Measurements from ENCODE around the gene ID4. TPM values are rescaled to one million over a fixed set of nuclear protein-coding genes. Genes with fewer than 3 reads are reported as not detected.

ID4 gene
- total RNA-seq, 1 donor from 2014 or later: 46.8 TPM

GRCh38 chr6:19842030-19842615 lies 5.0 kb downstream of the ID4 start:
- no peak for DNase-seq (ENCODE audit: extremely low spot score, unreplicated experiment)
- no peak overlapping the region for H3K4me3 Mint-ChIP-seq (ENCODE audit: unreplicated experiment)
- H3K4me1 Mint-ChIP-seq (ENCODE audit: unreplicated experiment): peaks cover 47% of the 10 kb centered on the region
- no peaks in the 10 kb centered on the region for H3K27me3 Mint-ChIP-seq (ENCODE audit: unreplicated experiment)
- H3K9me3 Mint-ChIP-seq (ENCODE audit: unreplicated experiment): no peaks in the 10 kb centered on the region
- peaks cover 12% of the 10 kb centered on the region for H3K36me3 Mint-ChIP-seq (ENCODE audit: unreplicated experiment)
- no peak for TF ChIP-seq CTCF (IDR thresholded peaks at IDR 0.05)
- peak overlapping the region; percentile 12 for H3K27ac Mint-ChIP-seq (ENCODE audit: unreplicated experiment)

- Mint-ChIP-seq H3K4me1 (ENCODE audit: unreplicated experiment) (peaks cover 54% of the 10 kb centered on the region), H3K9me3 (ENCODE audit: unreplicated experiment) (no peaks in the 10 kb centered on the region), H3K4me3 (ENCODE audit: unreplicated experiment) (no peak overlapping the region), H3K27me3 (ENCODE audit: unreplicated experiment) (no peaks in the 10 kb centered on the region), H3K27ac (ENCODE audit: unreplicated experiment) (peak overlapping the region; percentile 19), H3K36me3 (ENCODE audit: unreplicated experiment) (peaks cover 11% of the 10 kb centered on the region)
- DNase-seq (ENCODE audit: extremely low spot score, unreplicated experiment): no peak
- no peak for TF ChIP-seq CTCF (IDR thresholded peaks at IDR 0.05)
Measured at GRCh38 chr6:19844689-19845088, 7.5 kb downstream of the ID4 start.

GRCh38 chr6:19845266-19846041 lies 8.3 kb downstream of the ID4 start:
- no peaks in the 10 kb centered on the region for H3K27me3 Mint-ChIP-seq (ENCODE audit: unreplicated experiment)
- peaks cover 5% of the 10 kb centered on the region for H3K36me3 Mint-ChIP-seq (ENCODE audit: unreplicated experiment)
- no peaks in the 10 kb centered on the region for H3K9me3 Mint-ChIP-seq (ENCODE audit: unreplicated experiment)
- H3K4me1 Mint-ChIP-seq (ENCODE audit: unreplicated experiment): peaks cover 54% of the 10 kb centered on the region
- TF ChIP-seq CTCF (IDR thresholded peaks at IDR 0.05): no peak
- no peak for DNase-seq (ENCODE audit: extremely low spot score, unreplicated experiment)
- H3K27ac Mint-ChIP-seq (ENCODE audit: unreplicated experiment): peak overlapping the region; percentile 71
- no peak overlapping the region for H3K4me3 Mint-ChIP-seq (ENCODE audit: unreplicated experiment)

- peaks cover 48% of the 10 kb centered on the region for H3K4me1 Mint-ChIP-seq (ENCODE audit: unreplicated experiment)
- H3K4me3 Mint-ChIP-seq (ENCODE audit: unreplicated experiment): no peak overlapping the region
- no peaks in the 10 kb centered on the region for H3K9me3 Mint-ChIP-seq (ENCODE audit: unreplicated experiment)
- no peak for TF ChIP-seq CTCF (IDR thresholded peaks at IDR 0.05)
- no peaks in the 10 kb centered on the region for H3K36me3 Mint-ChIP-seq (ENCODE audit: unreplicated experiment)
- peak overlapping the region; percentile 20 for H3K27ac Mint-ChIP-seq (ENCODE audit: unreplicated experiment)
- DNase-seq (ENCODE audit: extremely low spot score, unreplicated experiment): no peak
- no peaks in the 10 kb centered on the region for H3K27me3 Mint-ChIP-seq (ENCODE audit: unreplicated experiment)
Measured at GRCh38 chr6:19848465-19849029, 11.4 kb downstream of the ID4 start.

- H3K4me3 Mint-ChIP-seq (ENCODE audit: unreplicated experiment): no peak overlapping the region
- H3K36me3 Mint-ChIP-seq (ENCODE audit: unreplicated experiment): no peaks in the 10 kb centered on the region
- peaks cover 46% of the 10 kb centered on the region for H3K4me1 Mint-ChIP-seq (ENCODE audit: unreplicated experiment)
- DNase-seq (ENCODE audit: extremely low spot score, unreplicated experiment): no peak
- no peaks in the 10 kb centered on the region for H3K9me3 Mint-ChIP-seq (ENCODE audit: unreplicated experiment)
- peak overlapping the region; percentile 74 for H3K27ac Mint-ChIP-seq (ENCODE audit: unreplicated experiment)
- no peak for TF ChIP-seq CTCF (IDR thresholded peaks at IDR 0.05)
- no peaks in the 10 kb centered on the region for H3K27me3 Mint-ChIP-seq (ENCODE audit: unreplicated experiment)
Measured at GRCh38 chr6:19849196-19849595, 12.0 kb downstream of the ID4 start.

Data from osteocyte (in vitro differentiated cells).